IMR-90 (cell line): ENCODE measurements around the gene TENT5C. TPM values are rescaled to one million over a fixed set of nuclear protein-coding genes. Genes with fewer than 3 reads are reported as not detected.

Source experiments
- ATAC-seq: fragments of 200-7000 bp; cut with Tn5 transposase; 2 replicates; pipeline ENCODE4 v1.9.1; 2020; ENCODE audit warnings: low read depth, mild to moderate bottlenecking, moderate library complexity
- BruUV-seq: library from RNA; stranded (reverse); fragments of 400-500 nt; replicated peaks from 2 replicates; lab custom pipeline; 2021; lab: Mats Ljungman, UMichigan
- CTCF ChIA-PET: fragments of 300-600 bp; formaldehyde crosslinking; extraction: SDS; loops from one replicate; lab custom pipeline; 2021; ENCODE audit warnings: antibody characterized with exemption; lab: Yijun Ruan, JAX
- POLR2A ChIA-PET: fragments of 300-600 bp; sonication (Branson Sonifier 250); formaldehyde crosslinking; loops from one replicate; lab custom pipeline; 2022; ENCODE audit warnings: antibody characterized with exemption; ENCODE audit not compliant: unreplicated experiment; lab: Charles Lee
- DNase-seq: peaks from one replicate; pipeline ENCODE4 v3.0.0; 2013
- H2AFZ ChIP-seq: replicated peaks from 2 replicates; pipeline ENCODE3; 2013; ENCODE audit warnings: low read length, mild to moderate bottlenecking; ENCODE audit not compliant: poor library complexity
- H2AK5ac ChIP-seq: 2 replicates; pipeline ENCODE4 v1.6.1; 2013; ENCODE audit warnings: low read depth, low read length, inconsistent platforms
- H2AK9ac ChIP-seq: replicated peaks from 2 replicates; pipeline ENCODE3; 2013; ENCODE audit warnings: mild to moderate bottlenecking, low read depth, low read length, moderate library complexity; ENCODE audit not compliant: poor library complexity
- H2BK120ac ChIP-seq: 2 replicates; pipeline ENCODE4 v1.6.1; 2013; ENCODE audit warnings: low read depth, low read length, inconsistent platforms
- H2BK15ac ChIP-seq: 3 replicates; pipeline ENCODE4 v1.6.1; 2013; ENCODE audit warnings: low read depth, low read length, inconsistent platforms
- H2BK20ac ChIP-seq: 2 replicates; pipeline ENCODE4 v1.6.1; 2013; ENCODE audit warnings: low read depth, mild to moderate bottlenecking, inconsistent platforms, low read length, moderate library complexity
- H2BK5ac ChIP-seq: 2 replicates; pipeline ENCODE4 v1.6.1; 2013; ENCODE audit warnings: mild to moderate bottlenecking, low read depth, low read length, inconsistent platforms; ENCODE audit not compliant: poor library complexity, severe bottlenecking
- H3K14ac ChIP-seq: replicated peaks from 2 replicates; pipeline ENCODE4 v1.6.1; 2013; ENCODE audit warnings: low read depth, low read length, inconsistent platforms
- H3K18ac ChIP-seq: 2 replicates; pipeline ENCODE4 v1.6.1; 2013; ENCODE audit warnings: low read depth, low read length, control low read depth
- H3K23ac ChIP-seq: 2 replicates; pipeline ENCODE4 v1.6.1; 2013; ENCODE audit warnings: low read depth, low read length, inconsistent platforms
- H3K27ac ChIP-seq: 2 replicates; pipeline ENCODE4 v1.5.1; 2013; ENCODE audit warnings: mild to moderate bottlenecking, control low read depth, low read length; ENCODE audit not compliant: insufficient read depth
- H3K27me3 ChIP-seq: 2 replicates; pipeline ENCODE4 v1.6.1; 2013; ENCODE audit warnings: low read length; ENCODE audit not compliant: control insufficient read depth, insufficient read depth
- H3K36me3 ChIP-seq: 2 replicates; pipeline ENCODE4 v1.6.1; 2013; ENCODE audit warnings: low read length, mixed read lengths; ENCODE audit not compliant: control insufficient read depth, insufficient read depth
- H3K4ac ChIP-seq: 2 replicates; pipeline ENCODE4 v1.6.1; 2013; ENCODE audit warnings: low read depth, low read length, inconsistent platforms
- H3K4me1 ChIP-seq: 2 replicates; pipeline ENCODE4 v1.6.1; 2013; ENCODE audit warnings: low read length, mixed read lengths; ENCODE audit not compliant: control insufficient read depth, insufficient read depth
- H3K4me2 ChIP-seq: 2 replicates; pipeline ENCODE4 v1.6.1; 2013; ENCODE audit warnings: low read depth, mild to moderate bottlenecking, control low read depth, low read length, moderate library complexity
- H3K4me3 ChIP-seq: 2 replicates; pipeline ENCODE4 v1.5.1; 2013; ENCODE audit warnings: low read depth, mild to moderate bottlenecking, control low read depth, low read length, moderate library complexity; ENCODE audit not compliant: insufficient read depth
- H3K56ac ChIP-seq: 2 replicates; pipeline ENCODE4 v1.6.1; 2013; ENCODE audit warnings: low read length, inconsistent platforms; ENCODE audit not compliant: insufficient read depth; ENCODE audit errors: extremely low read depth
- H3K79me1 ChIP-seq, 2 experiments: 2 replicates each; pipeline ENCODE4 v1.6.1; 2013; ENCODE audit warnings: low read length in 2 of 2, inconsistent platforms in 1 of 2, low read depth in 1 of 2
- H3K9ac ChIP-seq: 2 replicates; pipeline ENCODE4 v1.6.1; 2013; ENCODE audit warnings: low read depth, low read length, control low read depth
- H3K9me1 ChIP-seq: 2 replicates; pipeline ENCODE4 v1.6.1; 2013; ENCODE audit warnings: low read length, inconsistent platforms; ENCODE audit not compliant: insufficient read depth
- H3K9me3 ChIP-seq: 2 replicates; pipeline ENCODE4 v1.6.1; 2013; ENCODE audit warnings: low read length; ENCODE audit not compliant: control insufficient read depth, insufficient read depth
- H4K20me1 ChIP-seq: 2 replicates; pipeline ENCODE4 v1.6.1; 2013; ENCODE audit warnings: low read length, inconsistent platforms; ENCODE audit not compliant: insufficient read depth
- H4K5ac ChIP-seq: 2 replicates; pipeline ENCODE4 v1.6.1; 2013; ENCODE audit warnings: mild to moderate bottlenecking, low read depth, low read length, control low read depth
- H4K8ac ChIP-seq, 2 experiments: 2 replicates each; pipeline ENCODE4 v1.6.1; 2013; ENCODE audit warnings: low read depth in 2 of 2, low read length in 2 of 2, control low read depth in 1 of 2, inconsistent platforms in 1 of 2
- H4K91ac ChIP-seq: 2 replicates; pipeline ENCODE4 v1.6.1; 2013; ENCODE audit warnings: low read depth, low read length, inconsistent platforms; ENCODE audit not compliant: insufficient read depth
- BHLHE40 ChIP-seq: fragments of 150-350 bp; IDR thresholded peaks from 2 replicates; pipeline ENCODE4 v1.6.1; 2016; ENCODE audit warnings: mild to moderate bottlenecking, low read depth, low read length
- CEBPB ChIP-seq: IDR thresholded peaks from 2 replicates; pipeline ENCODE4 v1.6.1; 2012; ENCODE audit warnings: low read depth, low read length, improper control_type of control experiment
- CHD1 ChIP-seq: IDR thresholded peaks from 2 replicates; pipeline ENCODE4 v1.6.1; 2012; ENCODE audit warnings: low read depth, low read length, improper control_type of control experiment
- FOS ChIP-seq: fragments of 150-350 bp; IDR thresholded peaks from 2 replicates; pipeline ENCODE4 v1.6.1; 2016; ENCODE audit warnings: low read depth, low read length
- MAFK ChIP-seq: IDR thresholded peaks from 2 replicates; pipeline ENCODE4 v1.6.1; 2012; ENCODE audit warnings: low read depth, low read length, improper control_type of control experiment
- MXI1 ChIP-seq: IDR thresholded peaks from 2 replicates; pipeline ENCODE4 v1.6.1; 2012; ENCODE audit warnings: low read depth, mild to moderate bottlenecking, low read length, moderate library complexity, borderline replicate concordance
- POLR2A ChIP-seq: IDR thresholded peaks from 2 replicates; pipeline ENCODE4 v1.6.1; 2012; ENCODE audit warnings: mild to moderate bottlenecking, low read depth, low read length
- RAD21 ChIP-seq: IDR thresholded peaks from 2 replicates; pipeline ENCODE4 v1.6.1; 2012; ENCODE audit warnings: low read length, improper control_type of control experiment
- RCOR1 ChIP-seq: IDR thresholded peaks from 2 replicates; pipeline ENCODE4 v1.6.1; 2012; ENCODE audit warnings: mild to moderate bottlenecking, low read length, improper control_type of control experiment; ENCODE audit not compliant: insufficient replicate concordance
- SMC3 ChIP-seq: fragments of 150-350 bp; IDR thresholded peaks from 2 replicates; pipeline ENCODE4 v1.6.1; 2016; ENCODE audit warnings: low read depth, mild to moderate bottlenecking, antibody characterized with exemption, low read length, moderate library complexity
- WGBS, 2 experiments: methylation state at CpG; one replicate each; pipeline versions ENCODE4 v1.1.5 to v1.1.7; 2013; ENCODE audit warnings: missing lambda C conversion rate in 2 of 2; ENCODE audit not compliant: insufficient read length in 1 of 2; ENCODE audit errors: extremely low coverage in 2 of 2; 5-methylcytosine and 5-hydroxymethylcytosine counted together
- dilution Hi-C: fragments of 300-500 bp; cut with HindIII; formaldehyde crosslinking; loops from one replicate; pipeline ENCODE4 v1.14.3; 2018; ENCODE audit warnings: low sequenced_read_pairs; ENCODE audit not compliant: unreplicated experiment
- in situ Hi-C: fragments of 300-500 bp; cut with MboI; formaldehyde crosslinking; loops from 3 replicates; pipeline ENCODE4 v1.14.3; 2019; ENCODE audit warnings: low sequenced_read_pairs, inconsistent platforms, mixed read lengths
- intact Hi-C: fragments of 100-400 bp; cut with micrococcal nuclease; formaldehyde crosslinking; loops from 2 replicates; pipeline ENCODE4 v1.10.0; 2022
- polyA plus RNA-seq, 3 experiments: library from polyadenylated mRNA; depleted of rRNA; stranded (reverse); fragments of >200 nt; gene quantifications; 2 replicates each; pipeline ENCODE4 v1.2.3, GENCODE V29; 2012; ENCODE audit warnings: low replicate concordance in 1 of 3
- total RNA-seq: library from RNA; depleted of rRNA; stranded (reverse); fragments of >200 nt; gene quantifications from 2 replicates; pipeline ENCODE4 v1.2.3, GENCODE V29; 2012
- TF ChIP-seq, protein P1 (sequence below): conservative IDR thresholded peaks from 2 replicates; pipeline ENCODE4 v1.5.1; 2012; ENCODE audit warnings: mild to moderate bottlenecking, low read depth, low read length, improper control_type of control experiment
- TF ChIP-seq, protein P2 (sequence below): fragments of 150-350 bp; IDR thresholded peaks from 2 replicates; pipeline ENCODE4 v1.6.1; 2017; ENCODE audit warnings: mild to moderate bottlenecking, antibody characterized with exemption, low read length, low read depth
- TF ChIP-seq, protein P3 (sequence below): fragments of 150-350 bp; IDR thresholded peaks from 2 replicates; pipeline ENCODE4 v1.6.1; 2016; ENCODE audit warnings: low read depth, mild to moderate bottlenecking, low read length, moderate library complexity, borderline replicate concordance

TENT5C gene
- total and polyA plus RNA-seq, 2 of the 4 experiments (the other 2 are of a cell fraction): 1.5 to 4.1 TPM

DNA sequence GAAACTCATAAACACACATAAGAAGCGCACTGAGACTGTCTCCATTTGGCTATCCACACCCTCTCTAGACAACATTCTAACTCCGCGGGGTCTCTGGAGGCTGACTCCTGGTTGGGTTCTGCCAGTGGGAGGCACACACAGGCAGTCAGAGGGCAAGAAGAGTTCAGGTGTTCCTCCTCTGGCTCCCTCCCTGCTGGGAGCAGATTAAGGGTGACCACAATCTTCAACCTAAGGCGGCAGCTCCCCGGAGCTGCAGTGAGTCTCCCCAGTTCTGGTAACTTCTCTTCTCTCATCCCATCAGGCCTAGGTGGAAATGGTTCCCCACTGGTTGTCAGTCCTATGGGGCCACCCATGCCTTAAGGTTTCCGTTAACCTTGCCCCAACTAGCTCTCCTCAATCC lies 7.4 kb upstream of the TENT5C start:
- no peak overlapping the region for H3K14ac ChIP-seq
- H3K4me1 ChIP-seq: no peaks in the 10 kb centered on the region
- no peaks in the 10 kb centered on the region for H3K9me3 ChIP-seq
- no TSS peak for BruUV-seq
- H3K4ac ChIP-seq: no peak overlapping the region
- dilution Hi-C loops: no loop called here
- no peak overlapping the region for H2AFZ ChIP-seq
- H2BK15ac ChIP-seq: no peak overlapping the region
- H4K8ac ChIP-seq: no peak overlapping the region
- 0 out of 2 replicates have a peak, but pooled peaks cover 4% of the 10 kb centered on the region for H3K9me1 ChIP-seq
- H2BK20ac ChIP-seq: no peak overlapping the region
- H3K79me1 ChIP-seq: no peaks in the 10 kb centered on the region
- H3K23ac ChIP-seq: peak overlapping the region; percentile 51; the same call in 1 of the 2 replicates
- no peak overlapping the region for H2BK5ac ChIP-seq
- intact Hi-C loops: no loop called here
- no peak overlapping the region for H2BK120ac ChIP-seq
- no peaks in the 10 kb centered on the region for H4K20me1 ChIP-seq
- 100% methylated on average over 2 of the region's 6 CpGs; no CpG with 5 or more reads in 1 of the 2 experiments for WGBS, 2 experiments
- no peak overlapping the region for H3K4me3 ChIP-seq
- H3K4me2 ChIP-seq: no peak overlapping the region
- ChIA-PET CTCF (no interaction called here), POLR2A (no interaction called here)
- DNase-seq: no peak
- no peaks in the 10 kb centered on the region for H3K36me3 ChIP-seq
- ATAC-seq: no peak
- H3K27me3 ChIP-seq: peaks cover 17% of the 10 kb centered on the region
- H3K9ac ChIP-seq: no peak overlapping the region
- no peak overlapping the region for H3K18ac ChIP-seq
- no peak overlapping the region for H3K27ac ChIP-seq
- H3K56ac ChIP-seq: no peak overlapping the region
- no peak overlapping the region for H2AK9ac ChIP-seq
- H4K91ac ChIP-seq: no peak overlapping the region
- H4K5ac ChIP-seq: no peak overlapping the region
- H2AK5ac ChIP-seq: no peak overlapping the region
- in situ Hi-C loops: no loop called here
- TF ChIP-seq BHLHE40: no peak
- TF ChIP-seq, protein P1, sequence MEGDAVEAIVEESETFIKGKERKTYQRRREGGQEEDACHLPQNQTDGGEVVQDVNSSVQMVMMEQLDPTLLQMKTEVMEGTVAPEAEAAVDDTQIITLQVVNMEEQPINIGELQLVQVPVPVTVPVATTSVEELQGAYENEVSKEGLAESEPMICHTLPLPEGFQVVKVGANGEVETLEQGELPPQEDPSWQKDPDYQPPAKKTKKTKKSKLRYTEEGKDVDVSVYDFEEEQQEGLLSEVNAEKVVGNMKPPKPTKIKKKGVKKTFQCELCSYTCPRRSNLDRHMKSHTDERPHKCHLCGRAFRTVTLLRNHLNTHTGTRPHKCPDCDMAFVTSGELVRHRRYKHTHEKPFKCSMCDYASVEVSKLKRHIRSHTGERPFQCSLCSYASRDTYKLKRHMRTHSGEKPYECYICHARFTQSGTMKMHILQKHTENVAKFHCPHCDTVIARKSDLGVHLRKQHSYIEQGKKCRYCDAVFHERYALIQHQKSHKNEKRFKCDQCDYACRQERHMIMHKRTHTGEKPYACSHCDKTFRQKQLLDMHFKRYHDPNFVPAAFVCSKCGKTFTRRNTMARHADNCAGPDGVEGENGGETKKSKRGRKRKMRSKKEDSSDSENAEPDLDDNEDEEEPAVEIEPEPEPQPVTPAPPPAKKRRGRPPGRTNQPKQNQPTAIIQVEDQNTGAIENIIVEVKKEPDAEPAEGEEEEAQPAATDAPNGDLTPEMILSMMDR: no peak
- no peak for TF ChIP-seq MXI1
- TF ChIP-seq, protein P2, sequence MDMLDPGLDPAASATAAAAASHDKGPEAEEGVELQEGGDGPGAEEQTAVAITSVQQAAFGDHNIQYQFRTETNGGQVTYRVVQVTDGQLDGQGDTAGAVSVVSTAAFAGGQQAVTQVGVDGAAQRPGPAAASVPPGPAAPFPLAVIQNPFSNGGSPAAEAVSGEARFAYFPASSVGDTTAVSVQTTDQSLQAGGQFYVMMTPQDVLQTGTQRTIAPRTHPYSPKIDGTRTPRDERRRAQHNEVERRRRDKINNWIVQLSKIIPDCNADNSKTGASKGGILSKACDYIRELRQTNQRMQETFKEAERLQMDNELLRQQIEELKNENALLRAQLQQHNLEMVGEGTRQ: no peak
- TF ChIP-seq FOS: no peak
- no peak for TF ChIP-seq POLR2A
- TF ChIP-seq CHD1: no peak
- TF ChIP-seq CEBPB: no peak
- TF ChIP-seq, protein P3, sequence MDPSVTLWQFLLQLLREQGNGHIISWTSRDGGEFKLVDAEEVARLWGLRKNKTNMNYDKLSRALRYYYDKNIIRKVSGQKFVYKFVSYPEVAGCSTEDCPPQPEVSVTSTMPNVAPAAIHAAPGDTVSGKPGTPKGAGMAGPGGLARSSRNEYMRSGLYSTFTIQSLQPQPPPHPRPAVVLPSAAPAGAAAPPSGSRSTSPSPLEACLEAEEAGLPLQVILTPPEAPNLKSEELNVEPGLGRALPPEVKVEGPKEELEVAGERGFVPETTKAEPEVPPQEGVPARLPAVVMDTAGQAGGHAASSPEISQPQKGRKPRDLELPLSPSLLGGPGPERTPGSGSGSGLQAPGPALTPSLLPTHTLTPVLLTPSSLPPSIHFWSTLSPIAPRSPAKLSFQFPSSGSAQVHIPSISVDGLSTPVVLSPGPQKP: no peak
- TF ChIP-seq RCOR1: no peak
- no peak for TF ChIP-seq RAD21
- TF ChIP-seq SMC3: no peak
- no peak for TF ChIP-seq MAFK
